DMS 273 (cell line): ENCODE measurements around the gene ALKBH7.

Experiments
- DNase-seq: peaks from one replicate; lab custom pipeline; 2025; ENCODE audit not compliant: unreplicated experiment; lab: John Stamatoyannopoulos, UW

Gene ALKBH7

GRCh38 chr19:6364353-6364752 lies 8.2 kb upstream of the ALKBH7 start:
- no peak for DNase-seq

DNA sequence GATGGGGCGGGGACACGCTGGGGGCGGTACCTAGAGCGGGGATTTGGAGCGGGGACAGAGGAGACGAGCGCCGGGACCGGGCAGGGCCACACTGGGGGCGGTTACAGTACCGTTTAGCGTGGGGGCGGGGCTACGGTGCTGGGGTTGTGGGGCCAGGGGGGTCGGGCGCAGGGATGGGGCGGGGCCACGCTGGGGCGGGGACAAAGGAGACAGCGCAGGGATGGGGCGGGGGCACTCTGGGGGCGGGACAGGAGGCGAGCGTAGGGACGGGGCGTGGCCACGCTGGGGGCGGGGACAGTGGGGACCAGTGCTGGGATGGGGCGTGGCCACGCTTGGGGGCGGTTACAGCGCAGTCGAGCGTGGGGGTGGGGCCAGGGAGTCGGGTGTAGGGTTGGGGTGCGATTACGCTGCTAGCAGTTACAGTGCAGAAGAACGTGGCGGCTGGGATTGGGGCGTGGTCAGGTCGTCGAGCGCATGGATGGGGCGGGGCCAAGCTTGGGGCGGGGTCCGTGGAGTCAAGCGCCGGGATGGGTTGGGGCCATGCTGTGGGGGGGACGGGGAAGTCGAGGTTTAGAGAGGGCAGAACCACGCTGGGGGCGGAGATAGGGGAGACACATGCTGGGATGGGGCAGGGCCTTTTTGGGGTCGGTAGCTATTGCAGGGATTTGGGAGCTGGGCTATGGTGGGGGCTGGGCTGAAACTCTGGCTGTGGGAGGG lies 660 bp downstream of the ALKBH7 start:
- peak; percentile 98 for DNase-seq

DNA sequence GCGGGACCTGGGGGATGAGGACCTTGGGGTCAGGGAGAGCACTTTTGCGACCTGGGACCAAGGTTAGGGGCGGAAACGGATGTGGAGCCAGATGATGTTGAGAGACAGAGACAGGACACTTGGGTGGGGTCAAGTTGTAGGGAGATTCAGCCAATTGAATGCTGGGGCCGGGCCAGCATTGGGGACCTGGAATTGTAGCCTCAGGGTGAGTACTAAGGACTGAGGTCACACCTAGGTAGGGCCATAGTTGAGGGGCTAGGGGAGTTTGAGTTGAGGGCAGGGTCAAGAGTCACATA lies 1.2 kb downstream of the ALKBH7 start:
- DNase-seq: peak; percentile 55

DNA sequence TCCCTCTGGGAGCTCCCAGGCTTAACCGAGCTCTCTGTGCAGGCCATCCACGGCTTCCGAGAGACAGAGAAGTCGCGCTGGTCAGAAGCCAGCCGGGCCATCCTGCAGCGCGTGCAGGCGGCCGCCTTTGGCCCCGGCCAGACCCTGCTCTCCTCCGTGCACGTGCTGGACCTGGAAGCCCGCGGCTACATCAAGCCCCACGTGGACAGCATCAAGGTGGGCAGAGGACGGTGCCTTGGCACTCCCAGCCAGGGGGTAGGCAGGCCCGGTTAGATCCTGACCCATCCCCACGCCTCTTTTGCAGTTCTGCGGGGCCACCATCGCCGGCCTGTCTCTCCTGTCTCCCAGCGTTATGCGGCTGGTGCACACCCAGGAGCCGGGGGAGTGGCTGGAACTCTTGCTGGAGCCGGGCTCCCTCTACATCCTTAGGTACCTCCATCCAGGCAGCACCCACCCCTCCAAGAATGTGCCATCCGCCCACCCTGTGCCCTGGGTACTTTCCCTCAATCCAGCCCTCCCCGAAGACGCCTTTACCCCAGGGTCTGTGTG lies 1.6 kb downstream of the ALKBH7 start:
- DNase-seq: no peak

DNA sequence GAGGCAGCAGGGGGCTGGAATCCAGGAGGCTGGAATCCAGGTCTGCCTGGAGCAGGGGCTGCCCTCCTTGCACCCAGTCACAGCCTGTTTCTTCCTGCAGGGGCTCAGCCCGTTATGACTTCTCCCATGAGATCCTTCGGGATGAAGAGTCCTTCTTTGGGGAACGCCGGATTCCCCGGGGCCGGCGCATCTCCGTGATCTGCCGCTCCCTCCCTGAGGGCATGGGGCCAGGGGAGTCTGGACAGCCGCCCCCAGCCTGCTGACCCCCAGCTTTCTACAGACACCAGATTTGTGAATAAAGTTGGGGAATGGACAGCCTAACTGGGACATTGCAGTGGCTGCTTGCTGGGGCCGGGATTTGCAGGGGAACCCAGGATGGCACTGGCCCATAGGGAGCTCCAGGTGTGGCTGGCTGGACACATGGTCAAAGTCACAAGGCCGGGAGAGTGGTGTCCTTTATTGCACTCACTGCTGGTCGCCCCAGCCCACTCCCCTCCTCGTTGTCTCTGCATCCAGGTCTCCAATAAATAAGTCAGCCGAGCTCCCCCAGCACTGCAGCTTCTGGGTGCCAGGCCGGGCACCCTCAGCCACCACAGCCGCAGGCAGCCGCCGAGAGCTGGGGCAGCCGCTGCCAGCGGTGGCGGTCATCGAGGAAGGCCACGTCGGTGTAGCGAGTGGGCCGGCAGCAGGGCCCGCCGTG lies 2.3 kb downstream of the ALKBH7 start:
- no peak for DNase-seq

GRCh38 chr19:6375411-6376010 lies 2.9 kb downstream of the ALKBH7 start, which contains the start of gene PSPN:
Gene PSPN, minus strand, starts transcription at chr19:6375933. Its CDS starts 84 bp downstream, at chr19:6375849.
- DNase-seq: no peak

DNA sequence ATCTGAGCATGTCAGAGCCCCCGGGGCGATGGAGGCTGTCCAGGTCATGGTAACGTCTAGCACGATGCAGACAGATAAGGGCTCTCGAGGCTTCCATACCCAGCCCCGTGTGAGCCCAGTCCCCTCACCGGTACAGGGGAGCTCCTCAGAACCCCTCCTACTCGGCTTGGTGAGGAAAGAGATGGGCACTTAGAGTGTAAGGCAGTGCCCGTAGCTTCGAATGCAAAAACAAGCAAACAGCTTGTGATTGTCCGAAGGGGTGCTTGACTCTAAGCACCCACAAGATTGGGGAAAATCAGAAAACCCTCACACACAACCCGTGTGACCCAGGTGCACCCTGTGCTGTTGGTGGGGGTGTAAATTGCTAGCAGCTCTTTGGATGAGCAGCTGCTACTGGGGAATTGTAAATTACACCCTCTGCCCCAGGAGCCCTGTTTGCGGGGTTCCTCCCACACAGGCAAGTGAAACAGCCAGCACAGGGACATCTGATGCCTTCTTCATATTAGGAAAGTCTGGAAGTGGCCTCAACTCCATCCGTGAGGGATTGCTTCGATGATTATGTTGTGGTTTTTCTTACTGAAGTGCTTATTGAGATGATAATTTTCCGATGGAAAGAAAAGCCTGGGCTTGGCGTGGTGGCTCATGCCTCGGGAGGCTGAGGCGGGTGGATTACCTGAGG lies 4.1 kb downstream of the ALKBH7 start:
- peak; percentile 55 for DNase-seq

DNA sequence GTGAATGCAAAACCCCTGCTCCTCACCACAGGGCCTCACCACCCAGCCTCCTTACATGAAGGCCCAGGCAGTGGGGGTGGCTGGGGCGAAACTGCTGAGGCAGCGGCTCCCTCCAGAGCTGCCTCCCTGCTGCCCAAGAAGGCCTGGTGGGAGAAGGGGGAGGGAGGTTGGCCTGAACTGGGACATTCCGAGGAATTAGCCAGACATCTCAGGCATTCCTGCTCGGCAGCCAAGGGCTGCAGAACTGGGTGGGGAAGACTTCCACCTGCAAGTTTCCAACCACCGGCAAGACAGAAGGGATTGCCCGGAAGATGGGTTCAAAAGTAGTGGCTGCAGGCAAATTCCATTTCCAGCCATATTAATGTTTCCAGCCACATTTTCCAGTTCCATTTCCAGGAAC lies 5.4 kb downstream of the ALKBH7 start:
- no peak for DNase-seq

DNA sequence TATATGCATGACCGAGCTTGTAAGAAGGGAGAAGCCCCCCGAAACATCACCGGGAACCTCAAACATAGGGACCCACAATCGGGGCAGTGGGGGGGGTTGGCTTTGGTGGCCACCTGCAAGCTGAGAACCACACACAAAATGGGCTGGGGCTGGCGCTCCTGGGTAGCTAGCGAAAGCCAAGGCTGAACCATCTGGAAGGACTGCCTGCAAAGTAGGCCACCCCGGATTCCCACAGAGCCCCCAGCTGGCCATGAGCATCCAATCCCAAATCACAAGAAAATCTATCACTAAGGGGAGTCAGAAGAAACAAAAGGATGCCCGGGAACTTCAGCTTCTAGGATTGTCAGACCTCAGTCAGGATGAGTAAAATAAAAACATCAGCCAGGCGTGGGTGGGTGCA lies 5.9 kb downstream of the ALKBH7 start:
- peak; percentile 57 for DNase-seq

DNA sequence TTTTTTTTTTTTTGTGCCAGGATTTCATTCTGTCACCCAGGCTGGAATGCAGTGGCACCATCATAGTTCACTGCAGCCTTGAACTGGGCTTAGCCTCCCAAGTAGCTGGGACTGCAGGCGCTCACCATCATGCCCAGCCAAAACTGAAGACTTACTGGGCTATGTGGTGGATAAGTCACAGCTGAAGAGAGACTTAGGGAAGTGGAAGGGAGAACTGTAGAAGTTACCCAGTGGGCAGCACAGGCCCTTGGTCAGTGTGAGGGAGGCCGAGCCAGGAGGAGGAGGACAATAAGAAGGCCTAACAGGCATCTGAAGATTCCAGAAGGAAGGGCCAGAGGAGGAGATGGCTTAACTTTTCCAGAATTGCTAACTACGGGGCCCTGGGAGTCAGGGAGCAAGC lies 7.2 kb downstream of the ALKBH7 start:
- DNase-seq: no peak

DNA sequence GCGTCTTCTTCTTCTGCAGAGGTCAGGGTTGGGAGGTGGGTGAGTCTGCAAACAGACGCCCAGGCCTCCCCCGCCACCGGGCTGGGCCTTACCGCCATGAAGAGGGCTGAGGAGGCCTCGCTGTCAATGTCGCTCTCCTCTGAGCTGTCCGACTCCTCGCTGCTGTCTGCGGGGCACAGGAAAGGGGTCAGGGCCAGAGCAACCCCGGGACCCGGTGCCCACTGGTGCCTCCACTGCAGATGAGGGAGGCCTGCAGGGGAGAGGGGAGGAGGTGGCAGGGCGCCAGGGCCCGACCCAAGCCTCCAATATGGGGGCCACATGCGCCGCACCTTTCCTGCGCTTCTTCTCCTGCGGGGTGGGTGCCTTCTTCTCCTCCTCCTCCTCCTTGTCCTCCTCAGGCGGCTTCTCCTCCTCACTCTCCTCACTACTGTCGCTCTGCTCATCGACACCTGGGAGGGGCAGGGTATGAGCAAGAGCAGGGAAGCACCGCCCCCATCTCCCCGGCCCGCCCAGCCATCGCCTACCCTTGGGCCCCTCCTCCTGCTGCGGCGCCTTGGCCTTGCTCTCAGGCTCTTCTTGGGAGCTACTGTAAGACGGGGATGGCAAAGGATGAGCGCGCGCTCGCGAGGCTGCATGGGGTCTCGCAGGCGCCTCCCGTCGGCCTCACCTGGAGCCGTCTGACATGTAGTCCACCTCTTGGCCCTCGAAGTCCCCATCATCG lies 8.6 kb downstream of the ALKBH7 start:
- no peak for DNase-seq

DNA sequence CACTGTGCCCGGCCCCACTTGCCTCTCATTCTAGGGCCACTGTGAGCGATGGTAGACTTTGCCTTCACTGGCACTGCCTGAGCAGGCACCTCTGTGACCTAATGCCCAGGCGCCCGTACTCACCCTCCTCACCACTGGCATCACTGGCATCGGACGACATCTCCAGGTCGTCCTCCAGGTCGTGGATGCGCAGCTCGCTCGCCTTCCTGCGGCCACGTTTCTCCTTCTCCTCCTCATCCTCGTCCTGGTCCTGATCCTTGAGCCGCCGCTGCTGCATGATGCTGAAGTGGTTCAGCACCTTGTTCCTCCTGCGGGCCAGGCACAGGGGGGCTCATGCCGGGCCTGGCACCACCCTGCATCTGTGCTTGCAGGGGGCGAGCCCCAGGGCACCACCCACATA lies 10.6 kb downstream of the ALKBH7 start:
- DNase-seq: no peak

DNA sequence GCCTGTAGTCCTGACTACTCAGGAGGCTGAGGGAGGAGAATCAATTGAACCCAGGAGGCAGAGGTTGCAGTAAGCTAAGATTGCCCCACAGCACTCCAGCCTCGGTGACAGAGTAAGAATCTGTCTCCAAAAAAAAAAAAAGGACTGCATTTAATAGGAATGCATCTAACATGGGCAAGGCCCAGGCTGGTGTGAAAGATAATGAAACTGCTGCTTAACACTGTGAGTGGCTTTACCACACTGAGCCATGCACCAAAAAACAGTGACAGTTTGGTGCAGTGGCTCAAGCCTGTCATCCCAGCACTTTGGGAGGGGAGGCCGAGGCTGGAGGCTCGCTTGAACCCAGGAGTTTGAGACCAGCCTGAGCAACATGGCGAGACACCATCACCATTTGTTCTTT lies 11.8 kb downstream of the ALKBH7 start:
- DNase-seq: no peak

DNA sequence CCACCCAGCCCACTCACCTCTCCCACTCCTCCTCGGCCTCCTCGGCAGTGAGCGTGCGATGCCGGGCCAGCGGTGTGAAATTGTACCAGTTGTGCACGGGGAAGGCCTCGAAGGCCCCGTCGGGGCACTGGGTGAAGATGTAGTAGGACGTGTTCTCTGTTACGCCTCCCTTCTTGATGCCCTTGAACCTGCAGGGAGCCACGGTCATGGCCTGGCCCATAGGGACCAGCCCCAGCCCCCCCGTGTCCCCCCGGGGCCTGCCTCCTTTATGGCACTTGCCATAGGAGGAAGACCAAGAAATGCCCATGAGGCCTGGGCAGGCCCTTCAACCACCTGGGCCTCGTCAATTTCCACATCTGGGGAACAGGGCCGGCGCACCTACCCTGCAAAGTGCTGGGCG lies 14.8 kb downstream of the ALKBH7 start:
- no peak for DNase-seq

- peak; percentile 27 for DNase-seq
Observed at GRCh38 chr19:6392221-6393073, 19.9 kb downstream of the ALKBH7 start.

DNA sequence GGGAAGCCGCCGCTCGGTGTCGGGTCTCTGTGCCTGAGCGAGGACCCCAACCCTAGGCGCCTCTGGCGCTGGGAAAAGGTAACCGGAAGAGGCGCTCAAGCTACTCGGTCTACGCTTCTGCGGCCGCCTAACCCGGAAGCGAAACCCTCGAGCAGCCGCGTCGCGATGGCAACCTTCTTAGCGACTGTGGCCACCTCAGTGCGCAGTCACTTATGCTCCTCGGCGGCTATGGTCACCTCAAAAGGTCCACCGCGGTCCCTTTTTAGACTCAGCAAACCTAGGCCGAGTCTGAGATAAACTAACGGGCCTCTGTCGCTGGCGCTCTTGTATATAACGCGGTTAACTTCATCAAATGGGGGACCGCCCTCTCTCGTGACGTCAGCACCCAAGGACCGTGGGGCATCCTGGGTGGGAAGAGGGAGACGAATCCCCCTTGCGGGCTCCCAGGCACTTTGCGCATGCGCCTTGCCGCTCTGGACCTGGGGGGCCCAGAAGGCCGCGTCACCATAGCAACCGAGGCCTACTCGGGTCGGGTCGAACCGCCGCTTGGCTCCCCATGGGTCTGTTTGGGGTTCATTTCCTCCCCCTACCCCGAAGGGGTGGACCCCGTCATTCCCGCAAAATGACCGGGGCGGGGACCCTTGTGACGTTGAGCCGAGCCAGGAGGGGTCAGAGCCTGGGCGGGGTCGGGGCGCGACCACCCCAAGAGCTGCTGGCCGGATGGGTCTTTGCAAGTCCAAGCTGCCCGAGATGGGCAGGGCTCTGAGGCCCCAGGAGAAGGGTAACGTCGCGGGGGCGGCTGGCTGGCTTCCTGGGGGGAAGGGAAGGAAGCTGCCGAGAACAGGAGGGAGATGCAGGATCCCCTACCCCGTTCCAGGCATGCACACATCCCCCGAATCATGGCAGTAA lies 20.7 kb downstream of the ALKBH7 start, which contains the start of gene GTF2F1:
Gene GTF2F1, minus strand, starts transcription at position 91 of the 909 bp plus-strand sequence. CDS start 169 bp downstream, outside the sequence.
- DNase-seq: peak; percentile 97

DNA sequence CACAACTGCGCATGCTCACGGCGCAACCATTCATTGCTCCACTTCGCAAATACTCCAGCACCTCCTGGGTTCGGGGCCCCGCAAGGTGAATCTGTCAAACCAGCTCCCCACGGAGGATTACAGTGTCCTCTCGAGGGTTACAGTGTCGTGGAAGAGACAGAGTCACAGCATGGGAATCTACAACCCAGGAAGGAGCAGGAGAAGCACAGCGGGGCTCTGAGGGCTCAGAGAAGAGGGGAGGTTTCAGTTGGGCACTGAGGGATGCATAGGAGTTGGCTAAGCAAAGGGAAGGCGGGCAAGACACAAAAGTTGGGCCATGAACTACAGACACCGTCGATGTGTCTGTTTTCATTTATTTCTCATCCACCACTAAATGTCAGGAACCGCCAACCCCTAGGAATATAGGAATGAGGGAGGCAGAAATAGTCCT lies 21.4 kb downstream of the ALKBH7 start:
- no peak for DNase-seq

DNA sequence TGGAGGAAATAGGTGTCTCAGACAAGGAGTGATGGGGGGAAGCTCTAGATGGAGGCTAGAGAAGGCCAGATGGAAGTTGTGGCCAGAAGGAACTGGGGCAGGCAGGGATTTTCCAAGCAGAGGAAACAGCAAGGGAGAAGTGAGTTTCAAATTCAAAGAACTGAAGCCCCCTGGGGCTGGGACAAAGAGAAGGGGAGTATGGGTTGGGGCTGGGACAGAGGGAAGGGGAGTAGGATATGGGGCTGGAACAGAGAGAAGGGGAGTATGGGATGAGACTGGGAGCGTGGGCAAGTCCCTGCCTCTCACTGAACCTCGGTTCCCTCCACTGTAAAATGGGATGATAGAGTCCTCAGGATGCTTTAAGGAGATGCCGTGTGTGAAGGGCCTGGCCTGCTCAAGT lies 22.2 kb downstream of the ALKBH7 start:
- no peak for DNase-seq

GRCh38 chr19:6396305-6396704 lies 23.7 kb downstream of the ALKBH7 start:
- no peak for DNase-seq
